Tibial nerve (tissue), 4 donors: ENCODE data around the gene ETV6. TPM values are rescaled to one million over a fixed set of nuclear protein-coding genes. Genes with fewer than 3 reads are reported as not detected.
A peak's percentile ranks its signal among the peaks of the same experiment; 100 is the strongest.

ENCODE experiments used
- DNase-seq, 2 donors: peaks; one replicate each; pipeline ENCODE4 v3.0.0-alpha.2; 2019; ENCODE audit warnings: low spot score in 2 of 2
- H3K27ac ChIP-seq, 4 donors: fragments of 200-600 bp; sonication (generic) in 3 of 4; one replicate each; pipeline ENCODE4 v1.5.1; 2017 to 2019; ENCODE audit warnings: mild to moderate bottlenecking in 1 of 4
- H3K27me3 ChIP-seq, 2 donors: fragments of 200-600 bp; sonication (generic) in 1 of 2; one replicate each; pipeline versions ENCODE4 v1.5.1 to v1.6.0; 2017 to 2019
- H3K36me3 ChIP-seq, 3 donors: fragments of 200-600 bp; sonication (generic); one replicate each; pipeline ENCODE4 v1.5.1; 2018 to 2019
- H3K4me1 ChIP-seq, 4 donors: fragments of 200-600 bp; sonication (generic) in 3 of 4; one replicate each; pipeline ENCODE4 v1.5.1; 2017 to 2019
- H3K4me3 ChIP-seq, 4 donors: fragments of 200-600 bp; sonication (generic) in 3 of 4; one replicate each; pipeline ENCODE4 v1.5.1; 2017 to 2019; ENCODE audit warnings: mild to moderate bottlenecking in 1 of 4, moderate library complexity in 1 of 4
- H3K9me3 ChIP-seq, 4 donors: fragments of 200-600 bp; sonication (generic) in 3 of 4; one replicate each; pipeline ENCODE4 v1.5.1; 2017 to 2019
- EP300 ChIP-seq, 2 donors: sonication (generic); formaldehyde crosslinking; IDR thresholded peaks; one replicate each; pipeline ENCODE4 v1.6.1; 2017; ENCODE audit warnings: antibody characterized with exemption in 2 of 2, mild to moderate bottlenecking in 1 of 2
- POLR2A ChIP-seq, 2 donors: fragments of 450-650 bp; IDR thresholded peaks; one replicate each; pipeline ENCODE4 v1.6.1; 2017; ENCODE audit warnings: antibody characterized with exemption in 2 of 2, mild to moderate bottlenecking in 2 of 2, moderate library complexity in 2 of 2
- whole genome bisulfite sequencing, 2 donors: methylation state at CpG; one replicate each; pipeline ENCODE4 v1.1.5; 2018; 5-methylcytosine and 5-hydroxymethylcytosine counted together
- total RNA-seq, 4 donors: library from RNA; depleted of rRNA; stranded (reverse); fragments of >200 nt; gene quantifications; one replicate each; pipeline ENCODE4 v1.1.0, GENCODE V29; 2016
- TF ChIP-seq, protein P1 (sequence below), 5 experiments: fragments of 200-600 bp in 3 of 5; fragments of 450-650 bp in 2 of 5; sonication (generic) in 3 of 5; IDR thresholded peaks; one replicate each; pipeline ENCODE4 v1.5.1; 2016 to 2019; ENCODE audit warnings: antibody characterized with exemption in 5 of 5, mild to moderate bottlenecking in 3 of 5, moderate library complexity in 2 of 5

Gene ETV6
- total RNA-seq, 4 donors from 2014 or later: 6.7 to 14.1 (median 8.3) TPM

- Histone ChIP-seq H3K36me3 (no peaks in the 10 kb centered on the region), H3K27ac (peak overlapping the region in 1 of 4 donors; percentile 61), H3K9me3 (no peaks in the 10 kb centered on the region), H3K4me1 (peaks cover 0 to 21% (median 0%) of the 10 kb centered on the region in 4 donors), H3K27me3 (no peaks in the 10 kb centered on the region), H3K4me3 (no peak overlapping the region)
- TF ChIP-seq, protein P1, sequence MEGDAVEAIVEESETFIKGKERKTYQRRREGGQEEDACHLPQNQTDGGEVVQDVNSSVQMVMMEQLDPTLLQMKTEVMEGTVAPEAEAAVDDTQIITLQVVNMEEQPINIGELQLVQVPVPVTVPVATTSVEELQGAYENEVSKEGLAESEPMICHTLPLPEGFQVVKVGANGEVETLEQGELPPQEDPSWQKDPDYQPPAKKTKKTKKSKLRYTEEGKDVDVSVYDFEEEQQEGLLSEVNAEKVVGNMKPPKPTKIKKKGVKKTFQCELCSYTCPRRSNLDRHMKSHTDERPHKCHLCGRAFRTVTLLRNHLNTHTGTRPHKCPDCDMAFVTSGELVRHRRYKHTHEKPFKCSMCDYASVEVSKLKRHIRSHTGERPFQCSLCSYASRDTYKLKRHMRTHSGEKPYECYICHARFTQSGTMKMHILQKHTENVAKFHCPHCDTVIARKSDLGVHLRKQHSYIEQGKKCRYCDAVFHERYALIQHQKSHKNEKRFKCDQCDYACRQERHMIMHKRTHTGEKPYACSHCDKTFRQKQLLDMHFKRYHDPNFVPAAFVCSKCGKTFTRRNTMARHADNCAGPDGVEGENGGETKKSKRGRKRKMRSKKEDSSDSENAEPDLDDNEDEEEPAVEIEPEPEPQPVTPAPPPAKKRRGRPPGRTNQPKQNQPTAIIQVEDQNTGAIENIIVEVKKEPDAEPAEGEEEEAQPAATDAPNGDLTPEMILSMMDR (IDR thresholded peaks at IDR 0.05): no peak
- no peak for DNase-seq
- 97 to 99% methylated on average over 5 of the region's 5 CpGs for WGBS, 2 donors
Observed at GRCh38 chr12:11697131-11697530, 47.7 kb downstream of the ETV6 start.

DNA sequence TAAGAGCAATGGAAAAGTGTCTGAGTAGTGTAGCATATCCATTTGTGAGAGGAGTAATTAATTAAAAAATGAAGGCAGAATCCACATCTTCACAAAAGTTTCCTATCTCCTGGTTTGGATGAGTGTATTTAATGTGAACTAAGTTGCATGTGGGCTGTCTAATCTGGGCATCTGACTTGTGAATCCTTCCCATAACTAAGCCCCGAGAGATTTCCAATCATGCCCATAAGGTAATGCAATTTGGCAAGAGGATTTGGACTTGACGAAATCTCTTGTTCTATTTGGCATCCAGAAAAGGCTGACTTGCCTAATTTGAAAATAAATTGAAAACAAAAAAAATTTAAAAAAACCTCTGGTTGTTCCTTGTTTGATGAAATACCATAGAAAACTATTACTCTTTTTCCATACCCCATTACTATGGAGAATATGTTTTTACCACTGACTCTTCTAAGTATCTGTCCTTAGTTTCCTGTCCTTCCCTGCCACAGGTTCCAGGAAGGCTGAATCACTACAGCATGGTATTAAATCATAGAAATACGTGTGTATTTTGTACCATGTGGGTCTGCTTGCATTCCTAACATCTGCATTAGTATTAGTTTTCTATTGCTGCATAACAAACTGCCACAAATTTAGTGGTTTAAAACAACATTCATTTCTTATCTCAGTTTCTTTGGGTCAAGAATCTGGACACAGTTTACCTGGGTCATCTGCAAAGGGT is 48.4 kb downstream of the ETV6 start:
- 71 to 89% methylated on average over 3 of the region's 3 CpGs for WGBS, 2 donors
- TF ChIP-seq POLR2A (IDR thresholded peaks at IDR 0.05) (no peak), EP300 (IDR thresholded peaks at IDR 0.05) (peak in 1 of 2 donors; percentile 77)
- TF ChIP-seq, protein P1 (IDR thresholded peaks at IDR 0.05): no peak
- H3K4me3 ChIP-seq: no peak overlapping the region
- peak overlapping the region in 1 of 4 donors; percentile 61 for H3K27ac ChIP-seq
- DNase-seq: no peak
- H3K9me3 ChIP-seq: no peaks in the 10 kb centered on the region
- H3K4me1 ChIP-seq: peaks cover 0 to 19% (median 0%) of the 10 kb centered on the region in 4 donors
- no peaks in the 10 kb centered on the region for H3K36me3 ChIP-seq
- no peaks in the 10 kb centered on the region for H3K27me3 ChIP-seq

- Histone ChIP-seq H3K4me3 (no peak overlapping the region), H3K27me3 (no peaks in the 10 kb centered on the region), H3K27ac (no peak overlapping the region), H3K9me3 (no peaks in the 10 kb centered on the region), H3K4me1 (peaks cover 0 to 18% (median 0%) of the 10 kb centered on the region in 4 donors), H3K36me3 (no peaks in the 10 kb centered on the region)
- 93 to 97% methylated on average over 2 of the region's 2 CpGs for WGBS, 2 donors
- TF ChIP-seq, protein P1 (IDR thresholded peaks at IDR 0.05): no peak
- no peak for TF ChIP-seq POLR2A (IDR thresholded peaks at IDR 0.05)
- no peak for TF ChIP-seq EP300 (IDR thresholded peaks at IDR 0.05)
- DNase-seq: no peak
Observed at GRCh38 chr12:11698729-11699128, 49.3 kb downstream of the ETV6 start.

- Histone ChIP-seq H3K4me3 (no peak overlapping the region), H3K36me3 (no peaks in the 10 kb centered on the region), H3K4me1 (peaks cover 0 to 27% (median 5%) of the 10 kb centered on the region in 4 donors), H3K9me3 (no peaks in the 10 kb centered on the region), H3K27ac (peak overlapping the region in 1 of 4 donors; percentile 38), H3K27me3 (no peaks in the 10 kb centered on the region)
- 60 to 67% methylated on average over 6 of the region's 6 CpGs for WGBS, 2 donors
- DNase-seq: no peak
- no peak for TF ChIP-seq POLR2A (IDR thresholded peaks at IDR 0.05)
Observed at GRCh38 chr12:11701433-11701832, 52.0 kb downstream of the ETV6 start.

- TF ChIP-seq, protein P1 (IDR thresholded peaks at IDR 0.05): no peak
- TF ChIP-seq EP300 (IDR thresholded peaks at IDR 0.05) (no peak), POLR2A (IDR thresholded peaks at IDR 0.05) (no peak)
- WGBS, 2 donors: 92 to 97% methylated on average over 5 of the region's 5 CpGs
- H3K36me3 ChIP-seq: no peaks in the 10 kb centered on the region
- H3K27me3 ChIP-seq: no peaks in the 10 kb centered on the region
- peaks cover 0 to 40% (median 11%) of the 10 kb centered on the region in 4 donors for H3K4me1 ChIP-seq
- no peak for DNase-seq
- H3K4me3 ChIP-seq: no peak overlapping the region
- no peaks in the 10 kb centered on the region for H3K9me3 ChIP-seq
- no peak overlapping the region for H3K27ac ChIP-seq
Observed at GRCh38 chr12:11702959-11703358, 53.5 kb downstream of the ETV6 start.
